Measurements from ENCODE around the gene PAFAH1B1. TPM values are rescaled to one million over a fixed set of nuclear protein-coding genes. Genes with fewer than 3 reads are reported as not detected.
"Not testable (repeated sequence)": the region's sequence is repeated elsewhere in the genome, so short reads cannot be mapped to it uniquely, and the experiment has no call there.

PAFAH1B1 gene
- total RNA-seq, 2 experiments from 2014 or later, result 183 to 186 TPM

GRCh38 chr17:2690165-2691068, 97.0 kb downstream of the PAFAH1B1 start:
- DNase-seq, result no peak
- peaks cover 10% of the 10 kb centered on the region for H3K36me3 Mint-ChIP-seq (ENCODE audit: low read depth)
- H3K4me1 Mint-ChIP-seq, result peaks cover 16% of the 10 kb centered on the region
- H3K9me3 Mint-ChIP-seq, result no peaks in the 10 kb centered on the region
- no peak overlapping the region for H3K27ac Mint-ChIP-seq
- ChIA-PET CTCF (no interaction called here), POLR2A (no interaction called here)
- H3K4me3 Mint-ChIP-seq, result no peak overlapping the region
- H3K27me3 Mint-ChIP-seq, result no peaks in the 10 kb centered on the region

DNA sequence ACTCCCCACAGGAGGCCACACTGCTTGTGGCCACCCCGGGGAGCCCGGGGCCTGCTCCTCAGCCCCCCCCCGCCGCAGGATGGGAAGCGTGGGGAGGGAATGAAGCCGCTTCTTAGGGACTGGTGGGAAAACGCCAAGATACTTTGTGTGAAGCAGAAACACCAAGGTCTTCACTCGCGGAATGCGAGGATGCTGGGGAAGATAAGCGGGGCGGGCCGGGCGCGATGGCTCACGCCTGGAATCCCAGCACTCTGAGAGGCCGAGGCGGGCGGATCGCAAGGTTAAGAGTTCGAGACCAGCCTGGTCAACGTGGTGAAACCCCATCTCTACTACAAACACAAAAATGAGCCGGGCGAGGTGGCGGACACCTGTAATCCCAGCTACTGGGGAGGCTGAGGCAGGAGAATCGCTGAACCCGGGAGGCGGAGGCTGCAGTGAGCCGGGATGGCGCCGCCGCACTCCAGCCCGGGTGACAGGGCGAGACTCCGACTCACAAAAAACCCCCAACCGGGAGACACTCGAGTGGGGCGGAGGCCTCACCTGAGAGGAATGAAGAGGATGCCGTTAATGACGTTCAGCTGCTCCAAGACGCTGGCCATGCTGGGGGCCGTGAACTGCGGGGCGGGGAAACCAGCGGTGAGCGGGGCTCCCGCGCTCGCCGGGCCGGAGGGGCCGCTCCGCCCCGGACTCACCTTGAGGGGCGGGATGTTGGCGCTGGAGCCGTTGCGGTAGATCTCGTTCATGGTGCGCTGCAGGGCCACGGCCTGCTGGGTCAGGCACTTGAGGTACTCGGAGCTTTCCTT, 97.8 kb downstream of the PAFAH1B1 start:
- ChIA-PET POLR2A (no interaction called here), CTCF (no interaction called here)
- H3K27ac Mint-ChIP-seq, result no peak overlapping the region
- no peak for DNase-seq
- no peaks in the 10 kb centered on the region for H3K27me3 Mint-ChIP-seq
- no peaks in the 10 kb centered on the region for H3K9me3 Mint-ChIP-seq
- peaks cover 10% of the 10 kb centered on the region for H3K36me3 Mint-ChIP-seq (ENCODE audit: low read depth)
- peaks cover 16% of the 10 kb centered on the region for H3K4me1 Mint-ChIP-seq
- no peak overlapping the region for H3K4me3 Mint-ChIP-seq

- DNase-seq, result no peak
- ChIA-PET POLR2A (no interaction called here), CTCF (no interaction called here)
- H3K27me3 Mint-ChIP-seq, result no peaks in the 10 kb centered on the region
- peaks cover 10% of the 10 kb centered on the region for H3K36me3 Mint-ChIP-seq (ENCODE audit: low read depth)
- H3K27ac Mint-ChIP-seq, result no peak overlapping the region
- no peaks in the 10 kb centered on the region for H3K9me3 Mint-ChIP-seq
- H3K4me3 Mint-ChIP-seq, result no peak overlapping the region
- H3K4me1 Mint-ChIP-seq, result peaks cover 16% of the 10 kb centered on the region
These were observed 98.7 kb downstream of the PAFAH1B1 start for GRCh38 chr17:2691965-2692780.

DNA sequence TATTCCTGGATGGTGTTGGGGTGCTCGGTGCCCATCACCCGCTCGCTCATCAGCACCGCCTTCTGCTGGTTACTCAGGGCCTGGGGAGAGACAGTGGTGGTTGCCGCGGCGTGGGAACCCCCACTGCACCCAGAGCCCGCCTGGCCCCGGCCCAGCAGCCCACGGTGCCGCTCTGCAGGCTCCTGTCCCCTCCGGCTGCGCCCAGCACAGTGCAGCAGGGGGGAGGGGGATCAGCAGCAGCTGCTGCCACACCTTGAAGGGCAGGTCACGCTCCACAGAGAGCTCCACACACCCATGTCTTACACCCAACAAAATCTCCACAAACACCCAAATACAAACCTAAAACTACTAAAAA, 99.3 kb downstream of the PAFAH1B1 start:
- Mint-ChIP-seq H3K9me3 (no peaks in the 10 kb centered on the region), H3K27ac (no peak overlapping the region), H3K4me3 (no peak overlapping the region), H3K36me3 (ENCODE audit: low read depth) (peaks cover 10% of the 10 kb centered on the region), H3K27me3 (no peaks in the 10 kb centered on the region), H3K4me1 (peaks cover 14% of the 10 kb centered on the region)
- DNase-seq, result no peak
- POLR2A ChIA-PET, result no interaction called here
- CTCF ChIA-PET, result no interaction called here

DNA sequence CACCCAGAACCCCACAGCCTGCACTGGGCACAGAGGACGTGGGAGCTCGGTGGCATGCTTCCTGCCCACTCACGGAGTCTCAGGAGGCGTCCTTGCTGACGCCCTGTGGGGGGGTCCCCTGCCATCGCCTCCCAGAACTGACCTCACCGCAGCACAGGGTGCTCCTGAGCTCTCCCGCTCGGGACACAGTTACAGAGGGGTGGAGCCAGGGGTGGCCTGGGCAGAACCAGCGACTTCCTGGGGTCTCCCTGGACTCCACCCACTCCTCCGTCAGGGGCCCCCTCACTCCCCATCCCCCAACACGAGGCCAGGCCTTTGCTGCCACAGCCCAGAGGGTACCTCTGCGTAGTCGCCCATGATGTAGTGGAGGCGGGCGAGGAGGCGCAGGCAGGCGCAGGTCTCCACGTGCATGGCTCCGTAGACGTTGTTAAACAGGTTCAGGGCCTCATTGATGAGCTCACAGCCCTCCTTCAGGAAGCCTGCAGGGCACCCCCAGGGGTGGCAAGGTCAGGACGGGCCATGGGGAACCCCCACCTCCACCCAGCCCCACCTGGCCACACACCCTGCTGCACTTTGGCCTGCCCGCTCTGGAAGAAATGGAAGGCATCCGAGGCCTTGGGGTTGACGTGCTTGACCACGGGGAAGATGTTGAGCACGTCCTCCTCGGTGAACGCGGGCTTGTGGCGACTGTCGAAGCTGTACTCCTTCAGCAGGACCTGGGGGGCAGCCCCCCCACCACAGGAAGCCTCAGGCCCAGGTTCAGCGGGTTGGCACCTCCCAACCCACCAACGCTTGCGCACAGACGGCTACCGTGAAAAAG, 100.3 kb downstream of the PAFAH1B1 start:
- H3K4me1 Mint-ChIP-seq, result peaks cover 7% of the 10 kb centered on the region
- no peak overlapping the region for H3K27ac Mint-ChIP-seq
- H3K27me3 Mint-ChIP-seq, result no peaks in the 10 kb centered on the region
- no peak overlapping the region for H3K4me3 Mint-ChIP-seq
- H3K9me3 Mint-ChIP-seq, result no peaks in the 10 kb centered on the region
- ChIA-PET CTCF (no interaction called here), POLR2A (no interaction called here)
- DNase-seq, result no peak
- peaks cover 10% of the 10 kb centered on the region for H3K36me3 Mint-ChIP-seq (ENCODE audit: low read depth)

DNA sequence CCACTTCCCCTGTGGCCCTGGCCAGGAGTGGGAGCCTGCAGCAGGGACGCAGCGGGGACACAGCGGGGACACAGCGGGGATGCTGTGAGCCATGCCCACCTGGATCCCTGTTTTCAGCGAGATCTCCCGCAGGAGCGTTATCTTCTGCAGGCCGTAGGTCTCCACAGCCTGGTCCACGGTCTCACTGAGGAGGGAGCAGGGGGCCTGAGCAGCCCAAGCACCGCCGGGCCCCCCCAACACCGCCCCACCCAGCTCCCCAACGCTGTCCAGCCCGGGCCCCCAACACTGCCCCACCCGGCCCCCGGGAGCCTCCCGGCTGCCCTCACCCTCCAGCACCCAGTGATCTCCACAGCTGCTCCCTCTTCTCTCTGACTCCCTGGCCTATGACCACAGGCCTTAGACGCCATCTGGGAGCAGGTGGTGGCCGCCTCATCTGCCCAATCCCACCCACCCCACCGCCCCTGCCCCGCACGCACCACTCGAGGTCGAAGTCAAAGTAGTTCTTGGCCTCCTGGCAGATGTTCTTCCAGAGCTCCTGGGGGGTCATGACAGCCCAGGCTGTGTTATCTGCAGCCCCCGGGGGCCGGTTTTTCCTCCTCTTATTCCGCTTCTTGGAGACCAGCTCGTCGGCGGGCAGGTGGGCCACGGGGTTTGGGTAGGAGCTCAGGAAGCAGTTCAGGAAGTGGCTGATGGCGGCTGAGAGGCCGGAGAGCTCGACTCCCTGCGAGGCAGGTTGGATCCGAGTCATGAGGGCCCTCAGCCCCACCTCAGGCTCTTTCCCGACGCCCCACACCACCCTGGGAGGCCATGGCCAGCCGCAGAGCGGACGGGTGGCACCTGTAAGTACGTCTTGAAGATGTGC, 101.2 kb downstream of the PAFAH1B1 start:
- Mint-ChIP-seq H3K4me3 (no peak overlapping the region), H3K27ac (no peak overlapping the region), H3K36me3 (ENCODE audit: low read depth) (peaks cover 6% of the 10 kb centered on the region), H3K27me3 (no peaks in the 10 kb centered on the region), H3K4me1 (no peaks in the 10 kb centered on the region), H3K9me3 (no peaks in the 10 kb centered on the region)
- no peak for DNase-seq
- ChIA-PET POLR2A (interaction anchor here (1.9 kb wide), 1 partner anchor 16 kb away, joined by 7 read pairs; no protein-coding TSS in a partner anchor), CTCF (no interaction called here)

DNA sequence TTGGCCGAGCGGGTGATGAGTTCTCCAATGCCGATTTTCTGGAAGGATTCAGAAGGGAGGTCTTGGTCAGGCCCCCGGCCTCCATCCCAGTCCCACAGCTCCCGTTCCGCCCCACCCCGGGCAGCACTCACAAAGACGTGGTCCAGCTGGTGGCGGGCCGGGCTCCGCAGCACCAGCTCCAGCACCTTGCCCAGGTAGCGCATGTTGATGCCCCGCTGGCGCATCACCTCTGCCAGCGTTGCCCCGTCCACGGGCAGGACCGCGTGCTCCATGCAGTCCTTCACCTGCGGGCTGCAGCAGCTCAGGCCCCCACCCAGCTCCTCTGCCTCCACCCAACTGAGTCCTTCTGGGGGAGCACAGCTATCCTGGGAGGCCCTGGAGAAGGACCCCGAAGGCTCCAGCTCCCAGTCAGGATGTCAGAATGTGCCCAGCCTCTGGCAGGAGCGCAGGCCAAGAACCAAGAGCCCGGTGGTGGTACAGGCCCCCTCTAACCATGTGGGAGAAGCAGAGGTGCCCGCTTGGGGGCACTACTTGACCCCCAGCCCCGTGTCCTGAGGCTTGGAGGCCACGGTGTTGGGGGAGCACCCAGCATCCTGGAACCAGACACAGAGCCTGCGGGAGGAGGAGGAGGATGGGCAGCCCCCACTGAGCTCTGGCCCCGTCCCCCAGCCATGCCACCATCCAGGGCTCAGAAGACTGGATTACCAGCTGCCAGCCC, 101.9 kb downstream of the PAFAH1B1 start:
- ChIA-PET CTCF (no interaction called here), POLR2A (interaction anchor here (1.3 to 2.6 kb wide), 3 partner anchors 8 to 15 kb away, joined by 3 to 11 read pairs (median 7); no protein-coding TSS in a partner anchor)
- no peak overlapping the region for H3K4me3 Mint-ChIP-seq

GRCh38 chr17:2695961-2696760, 102.7 kb downstream of the PAFAH1B1 start:
- POLR2A ChIA-PET, result interaction anchor here (1.3 to 2.6 kb wide), 3 partner anchors 9 to 14 kb away, joined by 3 to 11 read pairs (median 7); no protein-coding TSS in a partner anchor
- DNase-seq, result no peak
- CTCF ChIA-PET, result no interaction called here

More for the DNA sequence above, 101.9 kb downstream of the PAFAH1B1 start:
- Mint-ChIP-seq H3K36me3 (ENCODE audit: low read depth) (peaks cover 10% of the 10 kb centered on the region), H3K9me3 (no peaks in the 10 kb centered on the region), H3K4me1 (no peaks in the 10 kb centered on the region), H3K27me3 (no peaks in the 10 kb centered on the region), H3K27ac (no peak overlapping the region)
- no peak for DNase-seq

GRCh38 chr17:2697611-2698162, 104.2 kb downstream of the PAFAH1B1 start:
- Mint-ChIP-seq H3K4me1 (no peaks in the 10 kb centered on the region), H3K27ac (no peak overlapping the region), H3K4me3 (no peak overlapping the region), H3K27me3 (no peaks in the 10 kb centered on the region), H3K9me3 (no peaks in the 10 kb centered on the region), H3K36me3 (ENCODE audit: low read depth) (peaks cover 14% of the 10 kb centered on the region)
- ChIA-PET POLR2A (interaction anchor here (1.0 to 2.6 kb wide), 2 partner anchors 11 to 13 kb away, joined by 3 to 11 read pairs; no protein-coding TSS in a partner anchor), CTCF (no interaction called here)
- DNase-seq, result no peak

More at GRCh38 chr17:2695961-2696760, 102.7 kb downstream of the PAFAH1B1 start:
- Mint-ChIP-seq H3K27ac (no peak overlapping the region), H3K27me3 (no peaks in the 10 kb centered on the region), H3K36me3 (ENCODE audit: low read depth) (peaks cover 10% of the 10 kb centered on the region), H3K4me3 (no peak overlapping the region), H3K9me3 (no peaks in the 10 kb centered on the region), H3K4me1 (no peaks in the 10 kb centered on the region)

DNA sequence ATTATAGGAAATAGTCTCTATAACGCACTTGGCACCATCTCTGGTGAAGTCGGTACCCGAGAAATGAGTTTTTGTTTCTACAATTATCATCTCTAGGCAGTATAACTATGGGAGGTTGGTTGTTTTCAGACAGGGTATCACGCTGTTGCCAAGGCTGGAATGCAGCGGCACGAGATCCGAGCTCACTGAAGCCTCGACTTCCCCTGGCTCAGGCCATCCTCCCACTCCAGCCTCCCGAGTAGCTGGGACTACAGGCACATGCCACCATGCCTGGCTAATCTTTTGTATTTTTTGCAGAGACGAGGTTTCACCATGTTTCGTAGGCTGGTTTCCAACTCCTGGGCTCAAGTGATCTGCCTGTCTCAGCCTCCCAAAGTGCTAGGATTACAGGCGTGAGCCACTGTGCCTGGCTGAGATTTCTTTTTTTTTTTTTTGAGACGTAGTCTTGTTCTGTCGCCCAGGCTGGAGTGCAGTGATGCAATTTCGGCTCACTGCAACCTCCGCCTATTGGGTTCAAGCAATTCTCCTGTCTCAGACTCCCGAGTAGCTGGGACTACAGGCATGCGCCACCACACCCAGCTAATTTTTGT, 105.9 kb downstream of the PAFAH1B1 start:
- H3K9me3 Mint-ChIP-seq, H3K4me3 Mint-ChIP-seq, CTCF ChIA-PET, H3K4me1 Mint-ChIP-seq, POLR2A ChIA-PET, DNase-seq, H3K27ac Mint-ChIP-seq, H3K27me3 Mint-ChIP-seq: not testable (repeated sequence)
- peaks cover 12% of the 10 kb centered on the region for H3K36me3 Mint-ChIP-seq (ENCODE audit: low read depth)
